Measurements from ENCODE around the gene MED8. TPM values are rescaled to one million over a fixed set of nuclear protein-coding genes. Genes with fewer than 3 reads are reported as not detected.

The MED8 gene
- total and polyA plus RNA-seq, 12 donors: 17.3 to 79.1 (median 32.3) TPM

GRCh38 chr1:43357251-43357650 is 32.3 kb downstream of the MED8 start:
- 86 to 95% (median 95%) methylated on average over 4 of the region's 4 CpGs for WGBS, 4 donors
- Histone ChIP-seq H3K9me3 (replicated peaks in 1 of 3) (no peaks in the 10 kb centered on the region), H3K4me3 (no peak overlapping the region), H3K4me1 (replicated peaks in 1 of 2) (peaks cover 5 to 18% of the 10 kb centered on the region in 2 donors), H3K27me3 (no peaks in the 10 kb centered on the region), H3K27ac (no peak overlapping the region), H3K36me3 (replicated peaks in 1 of 2) (peaks cover 0 to 11% of the 10 kb centered on the region in 2 donors)
- no peak for DNase-seq
- intact Hi-C loops (cut with DNase I): loop anchor here in 1 of 2 donors (5.0 kb wide), 1 partner anchor 120 kb away; no protein-coding TSS in a partner anchor
- TF ChIP-seq CTCF (IDR thresholded peaks at IDR 0.05): no peak
- no peak for TF ChIP-seq POLR2A (IDR thresholded peaks at IDR 0.05)

GRCh38 chr1:43354936-43355335 is 34.7 kb downstream of the MED8 start:
- no peaks in the 10 kb centered on the region for H3K9me3 ChIP-seq (replicated peaks in 1 of 3)
- H3K27me3 ChIP-seq: no peaks in the 10 kb centered on the region
- H3K4me1 ChIP-seq (replicated peaks in 1 of 2): peaks cover 5 to 19% of the 10 kb centered on the region in 2 donors
- intact Hi-C loops (cut with DNase I): loop anchor here (5.0 kb wide), 1 partner anchor 118 kb away; no protein-coding TSS in a partner anchor
- no peak overlapping the region for H3K27ac ChIP-seq
- TF ChIP-seq CTCF (IDR thresholded peaks at IDR 0.05) (no peak), POLR2A (IDR thresholded peaks at IDR 0.05) (no peak)
- DNase-seq: no peak
- no peak overlapping the region for H3K4me3 ChIP-seq
- 85 to 100% (median 94%) methylated on average over 2 of the region's 2 CpGs for WGBS, 4 donors
- H3K36me3 ChIP-seq (replicated peaks in 1 of 2): no peaks in the 10 kb centered on the region

GRCh38 chr1:43354471-43354870 is 35.1 kb downstream of the MED8 start:
- no peak overlapping the region for H3K27ac ChIP-seq
- intact Hi-C loops (cut with DNase I): loop anchor here in 1 of 2 donors (5.0 kb wide), 1 partner anchor 117 kb away; no protein-coding TSS in a partner anchor
- no peaks in the 10 kb centered on the region for H3K36me3 ChIP-seq (replicated peaks in 1 of 2)
- no peaks in the 10 kb centered on the region for H3K27me3 ChIP-seq
- H3K4me3 ChIP-seq: no peak overlapping the region
- H3K4me1 ChIP-seq (replicated peaks in 1 of 2): peaks cover 5 to 23% of the 10 kb centered on the region in 2 donors
- H3K9me3 ChIP-seq (replicated peaks in 1 of 3): no peaks in the 10 kb centered on the region
- no peak for DNase-seq
- 60 to 79% (median 73%) methylated on average over 2 of the region's 2 CpGs for WGBS, 4 donors
- no peak for TF ChIP-seq CTCF (IDR thresholded peaks at IDR 0.05)
- no peak for TF ChIP-seq POLR2A (IDR thresholded peaks at IDR 0.05)

- WGBS, 4 donors: 46 to 57% (median 53%) methylated on average over 3 of the region's 3 CpGs
- Histone ChIP-seq H3K36me3 (replicated peaks in 1 of 2) (no peaks in the 10 kb centered on the region), H3K27me3 (no peaks in the 10 kb centered on the region), H3K4me3 (no peak overlapping the region), H3K4me1 (replicated peaks in 1 of 2) (peaks cover 0 to 13% of the 10 kb centered on the region in 2 donors), H3K27ac (no peak overlapping the region), H3K9me3 (replicated peaks in 1 of 3) (no peaks in the 10 kb centered on the region)
- no peak for TF ChIP-seq POLR2A (IDR thresholded peaks at IDR 0.05)
- no peak for TF ChIP-seq CTCF (IDR thresholded peaks at IDR 0.05)
- intact Hi-C loops (cut with DNase I): loop anchor here in 1 of 2 donors (5.0 kb wide), 1 partner anchor 116 kb away; no protein-coding TSS in a partner anchor
- no peak for DNase-seq
Measured at GRCh38 chr1:43352881-43353280, 36.7 kb downstream of the MED8 start.
